ENCODE results near the gene LYRM9. TPM values are rescaled to one million over a fixed set of nuclear protein-coding genes. Genes with fewer than 3 reads are reported as not detected.

LYRM9 gene
- total and polyA plus RNA-seq, 10 of the 15 experiments (the other 5 are each of a cell fraction or from before 2014, with no cell fraction given): 1.8 to 8.3 (median 4.6) TPM

DNA sequence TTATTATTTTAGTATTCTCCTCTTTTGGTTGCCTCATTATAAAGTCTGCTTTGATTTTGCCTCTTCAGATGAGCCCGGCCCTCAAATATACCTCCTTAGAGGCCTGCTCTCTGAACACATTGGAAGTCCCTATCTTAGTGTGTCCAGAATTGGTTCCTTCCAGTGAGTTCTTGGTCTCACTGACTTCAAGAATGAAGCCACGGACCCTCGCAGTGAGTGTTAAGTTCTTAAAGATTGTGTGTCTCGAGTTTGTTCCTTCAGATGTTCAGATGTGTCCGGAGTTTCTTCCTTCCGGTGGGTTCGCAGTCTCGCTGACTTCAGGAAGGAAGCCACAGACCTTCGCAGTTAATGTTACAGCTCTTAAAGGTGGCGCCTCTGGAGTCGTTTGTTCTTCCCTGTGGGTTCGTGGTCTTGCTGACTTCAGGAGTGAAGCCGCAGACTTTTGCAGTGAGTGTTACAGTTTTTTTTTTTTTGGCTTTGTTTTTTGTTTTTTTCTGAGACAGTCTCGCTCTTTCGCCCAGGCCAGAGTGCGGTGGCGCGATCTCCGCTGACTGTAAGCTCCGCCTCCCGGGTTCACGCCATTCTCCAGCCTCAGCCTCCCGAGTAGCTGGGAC, 47.0 kb downstream of the LYRM9 start (continued):
- TF ChIP-seq, protein P1, sequence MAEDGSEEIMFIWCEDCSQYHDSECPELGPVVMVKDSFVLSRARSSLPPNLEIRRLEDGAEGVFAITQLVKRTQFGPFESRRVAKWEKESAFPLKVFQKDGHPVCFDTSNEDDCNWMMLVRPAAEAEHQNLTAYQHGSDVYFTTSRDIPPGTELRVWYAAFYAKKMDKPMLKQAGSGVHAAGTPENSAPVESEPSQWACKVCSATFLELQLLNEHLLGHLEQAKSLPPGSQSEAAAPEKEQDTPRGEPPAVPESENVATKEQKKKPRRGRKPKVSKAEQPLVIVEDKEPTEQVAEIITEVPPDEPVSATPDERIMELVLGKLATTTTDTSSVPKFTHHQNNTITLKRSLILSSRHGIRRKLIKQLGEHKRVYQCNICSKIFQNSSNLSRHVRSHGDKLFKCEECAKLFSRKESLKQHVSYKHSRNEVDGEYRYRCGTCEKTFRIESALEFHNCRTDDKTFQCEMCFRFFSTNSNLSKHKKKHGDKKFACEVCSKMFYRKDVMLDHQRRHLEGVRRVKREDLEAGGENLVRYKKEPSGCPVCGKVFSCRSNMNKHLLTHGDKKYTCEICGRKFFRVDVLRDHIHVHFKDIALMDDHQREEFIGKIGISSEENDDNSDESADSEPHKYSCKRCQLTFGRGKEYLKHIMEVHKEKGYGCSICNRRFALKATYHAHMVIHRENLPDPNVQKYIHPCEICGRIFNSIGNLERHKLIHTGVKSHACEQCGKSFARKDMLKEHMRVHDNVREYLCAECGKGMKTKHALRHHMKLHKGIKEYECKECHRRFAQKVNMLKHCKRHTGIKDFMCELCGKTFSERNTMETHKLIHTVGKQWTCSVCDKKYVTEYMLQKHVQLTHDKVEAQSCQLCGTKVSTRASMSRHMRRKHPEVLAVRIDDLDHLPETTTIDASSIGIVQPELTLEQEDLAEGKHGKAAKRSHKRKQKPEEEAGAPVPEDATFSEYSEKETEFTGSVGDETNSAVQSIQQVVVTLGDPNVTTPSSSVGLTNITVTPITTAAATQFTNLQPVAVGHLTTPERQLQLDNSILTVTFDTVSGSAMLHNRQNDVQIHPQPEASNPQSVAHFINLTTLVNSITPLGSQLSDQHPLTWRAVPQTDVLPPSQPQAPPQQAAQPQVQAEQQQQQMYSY (CRISPR knock-in tag; IDR thresholded peaks at IDR 0.05): no peak
- TF ChIP-seq MXI1 (IDR thresholded peaks at IDR 0.05; ENCODE audit: low read depth, low read length): no peak
- TF ChIP-seq RBBP5 (conservative IDR thresholded peaks at IDR 0.05): no peak
- TF ChIP-seq, protein P2, sequence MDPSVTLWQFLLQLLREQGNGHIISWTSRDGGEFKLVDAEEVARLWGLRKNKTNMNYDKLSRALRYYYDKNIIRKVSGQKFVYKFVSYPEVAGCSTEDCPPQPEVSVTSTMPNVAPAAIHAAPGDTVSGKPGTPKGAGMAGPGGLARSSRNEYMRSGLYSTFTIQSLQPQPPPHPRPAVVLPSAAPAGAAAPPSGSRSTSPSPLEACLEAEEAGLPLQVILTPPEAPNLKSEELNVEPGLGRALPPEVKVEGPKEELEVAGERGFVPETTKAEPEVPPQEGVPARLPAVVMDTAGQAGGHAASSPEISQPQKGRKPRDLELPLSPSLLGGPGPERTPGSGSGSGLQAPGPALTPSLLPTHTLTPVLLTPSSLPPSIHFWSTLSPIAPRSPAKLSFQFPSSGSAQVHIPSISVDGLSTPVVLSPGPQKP (IDR thresholded peaks at IDR 0.05; ENCODE audit: low read depth, low read length): no peak
- no peak for TF ChIP-seq RUNX3 (IDR thresholded peaks at IDR 0.05; ENCODE audit: low read length)

DNA sequence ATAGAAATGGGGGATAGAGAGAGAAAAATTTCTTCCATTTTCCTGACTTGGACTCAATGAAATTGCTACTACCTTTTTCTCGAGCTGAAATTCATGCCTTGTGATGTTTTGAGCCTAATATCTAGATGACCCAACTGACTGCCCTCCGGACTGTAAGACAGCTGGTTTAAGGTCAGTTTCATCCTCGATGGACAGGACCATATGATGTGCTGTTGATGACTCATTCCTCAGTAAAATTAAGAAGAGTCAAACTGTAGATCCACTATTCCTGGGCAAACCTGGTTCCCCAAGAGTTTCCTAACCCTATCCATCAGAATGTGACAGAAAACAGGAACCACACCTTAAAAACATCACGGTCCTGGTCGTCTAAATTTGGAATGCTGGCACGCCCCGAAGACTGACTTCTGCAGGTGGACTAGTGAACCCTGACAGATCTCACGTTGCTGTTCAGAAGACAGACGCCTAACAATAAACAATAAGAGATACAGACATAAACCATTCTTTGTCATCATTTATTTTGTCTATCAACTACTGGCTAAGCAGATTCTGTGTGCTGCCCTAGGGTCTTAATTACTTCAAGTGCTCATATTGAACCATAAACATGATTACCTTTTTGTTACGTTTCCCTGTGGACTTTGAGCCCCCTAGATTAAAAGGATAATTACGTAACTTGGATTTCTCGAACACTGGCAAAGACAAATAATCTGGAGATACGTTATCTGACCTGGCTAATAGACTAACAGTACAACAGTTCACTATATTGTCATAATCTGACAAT, 47.7 kb downstream of the LYRM9 start:
- no peak overlapping the region for H3K4me3 ChIP-seq
- 28% methylated on average over 13 of the region's 13 CpGs for WGBS (ENCODE audit: insufficient coverage, insufficient replicate concordance, low lambda C conversion rate, missing lambda C conversion rate)
- BruUV-seq (replicated peaks): no TSS peak
- H3K4me1 ChIP-seq (ENCODE audit: control insufficient read depth, insufficient read depth, low read length): peaks cover 3% of the 10 kb centered on the region; the same call in 1 of the 2 replicates
- H3K27ac ChIP-seq (ENCODE audit: control insufficient read depth, insufficient read depth): no peak overlapping the region
- H3K79me2 ChIP-seq (ENCODE audit: control insufficient read depth, insufficient read depth, low read length): no peaks in the 10 kb centered on the region
- intact Hi-C loops (cut with micrococcal nuclease; ENCODE audit: unreplicated experiment) (no loop called here), in situ Hi-C loops (cut with MboI) (no loop called here)
- ChIA-PET POLR2A (no interaction called here), RAD21 (ENCODE audit: unreplicated experiment) (no interaction called here), SMC1A (ENCODE audit: uncharacterized antibody, unreplicated experiment) (no interaction called here), CTCF (no interaction called here)
- no peaks in the 10 kb centered on the region for H3K36me3 ChIP-seq (ENCODE audit: control insufficient read depth in 2 of 2, insufficient read depth in 2 of 2, low read length in 1 of 2)
- no peaks in the 10 kb centered on the region for H3K27me3 ChIP-seq (replicated peaks in 1 of 2; ENCODE audit: control insufficient read depth in 2 of 2, insufficient read depth in 2 of 2, low read length in 1 of 2)
- H3K9ac ChIP-seq (ENCODE audit: control insufficient read depth, insufficient read depth, low read length): no peak overlapping the region
- DNase-seq (ENCODE audit: low read depth, low spot score) (no peak), ATAC-seq (no peak), FAIRE-seq (no peak)
- H3K9me3 ChIP-seq (replicated peaks; ENCODE audit: control insufficient read depth, insufficient read depth, low read length): no peaks in the 10 kb centered on the region; the same call in 2 of the 3 replicates
- H2AFZ ChIP-seq (ENCODE audit: control insufficient read depth, low read depth, low read length): peak overlapping the region; percentile 10; the same call in 1 of the 2 replicates
- H4K20me1 ChIP-seq (ENCODE audit: control insufficient read depth, insufficient read depth): no peaks in the 10 kb centered on the region
- no peak overlapping the region for H3K4me2 ChIP-seq (ENCODE audit: control insufficient read depth, insufficient read depth)
- TF ChIP-seq KAT2A (conservative IDR thresholded peaks at IDR 0.05; ENCODE audit: control insufficient read depth, low read depth, low read length): no peak
- TF ChIP-seq, protein P3, sequence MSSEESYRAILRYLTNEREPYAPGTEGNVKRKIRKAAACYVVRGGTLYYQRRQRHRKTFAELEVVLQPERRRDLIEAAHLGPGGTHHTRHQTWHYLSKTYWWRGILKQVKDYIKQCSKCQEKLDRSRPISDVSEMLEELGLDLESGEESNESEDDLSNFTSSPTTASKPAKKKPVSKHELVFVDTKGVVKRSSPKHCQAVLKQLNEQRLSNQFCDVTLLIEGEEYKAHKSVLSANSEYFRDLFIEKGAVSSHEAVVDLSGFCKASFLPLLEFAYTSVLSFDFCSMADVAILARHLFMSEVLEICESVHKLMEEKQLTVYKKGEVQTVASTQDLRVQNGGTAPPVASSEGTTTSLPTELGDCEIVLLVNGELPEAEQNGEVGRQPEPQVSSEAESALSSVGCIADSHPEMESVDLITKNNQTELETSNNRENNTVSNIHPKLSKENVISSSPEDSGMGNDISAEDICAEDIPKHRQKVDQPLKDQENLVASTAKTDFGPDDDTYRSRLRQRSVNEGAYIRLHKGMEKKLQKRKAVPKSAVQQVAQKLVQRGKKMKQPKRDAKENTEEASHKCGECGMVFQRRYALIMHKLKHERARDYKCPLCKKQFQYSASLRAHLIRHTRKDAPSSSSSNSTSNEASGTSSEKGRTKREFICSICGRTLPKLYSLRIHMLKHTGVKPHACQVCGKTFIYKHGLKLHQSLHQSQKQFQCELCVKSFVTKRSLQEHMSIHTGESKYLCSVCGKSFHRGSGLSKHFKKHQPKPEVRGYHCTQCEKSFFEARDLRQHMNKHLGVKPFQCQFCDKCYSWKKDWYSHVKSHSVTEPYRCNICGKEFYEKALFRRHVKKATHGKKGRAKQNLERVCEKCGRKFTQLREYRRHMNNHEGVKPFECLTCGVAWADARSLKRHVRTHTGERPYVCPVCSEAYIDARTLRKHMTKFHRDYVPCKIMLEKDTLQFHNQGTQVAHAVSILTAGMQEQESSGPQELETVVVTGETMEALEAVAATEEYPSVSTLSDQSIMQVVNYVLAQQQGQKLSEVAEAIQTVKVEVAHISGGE (CRISPR knock-in tag; IDR thresholded peaks at IDR 0.05): no peak
- no peak for TF ChIP-seq USF1 (IDR thresholded peaks at IDR 0.05; ENCODE audit: borderline replicate concordance, extremely low read length, insufficient read depth, low read depth, low read length)
- no peak for TF ChIP-seq MTA3 (IDR thresholded peaks at IDR 0.05; ENCODE audit: borderline replicate concordance, low read length)
- no peak for TF ChIP-seq CBX3 (IDR thresholded peaks at IDR 0.05; ENCODE audit: borderline replicate concordance, low read depth)

All from GM12878 (cell line).